GM21825 (cell line): ENCODE data around the gene INPP5E.

Experiments used
- ATAC-seq: cut with Tn5 transposase; IDR thresholded peaks from one replicate; pipeline ENCODE4 v1.9.1; 2021; ENCODE audit warnings: mild to moderate bottlenecking, moderate library complexity; ENCODE audit not compliant: unreplicated experiment

INPP5E gene

DNA sequence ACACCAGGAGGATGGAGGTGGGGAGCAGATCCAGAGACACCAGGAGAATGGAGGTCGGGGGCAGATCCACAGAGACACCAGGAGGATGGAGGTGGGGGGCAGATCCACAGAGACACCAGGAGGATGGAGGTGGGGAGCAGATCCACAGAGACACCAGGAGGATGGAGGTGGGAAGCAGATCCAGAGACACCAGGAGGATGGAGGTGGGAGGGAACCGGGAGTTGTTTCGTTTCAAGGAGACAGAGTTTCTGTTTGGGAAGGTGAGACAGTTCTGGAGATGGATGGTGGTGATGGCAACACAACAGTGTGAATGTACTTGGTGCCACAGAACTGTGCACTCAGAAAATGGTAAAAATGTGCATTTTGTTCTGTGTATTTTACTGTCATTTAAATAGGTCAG lies 9.0 kb upstream of the INPP5E start:
- ATAC-seq: no peak

DNA sequence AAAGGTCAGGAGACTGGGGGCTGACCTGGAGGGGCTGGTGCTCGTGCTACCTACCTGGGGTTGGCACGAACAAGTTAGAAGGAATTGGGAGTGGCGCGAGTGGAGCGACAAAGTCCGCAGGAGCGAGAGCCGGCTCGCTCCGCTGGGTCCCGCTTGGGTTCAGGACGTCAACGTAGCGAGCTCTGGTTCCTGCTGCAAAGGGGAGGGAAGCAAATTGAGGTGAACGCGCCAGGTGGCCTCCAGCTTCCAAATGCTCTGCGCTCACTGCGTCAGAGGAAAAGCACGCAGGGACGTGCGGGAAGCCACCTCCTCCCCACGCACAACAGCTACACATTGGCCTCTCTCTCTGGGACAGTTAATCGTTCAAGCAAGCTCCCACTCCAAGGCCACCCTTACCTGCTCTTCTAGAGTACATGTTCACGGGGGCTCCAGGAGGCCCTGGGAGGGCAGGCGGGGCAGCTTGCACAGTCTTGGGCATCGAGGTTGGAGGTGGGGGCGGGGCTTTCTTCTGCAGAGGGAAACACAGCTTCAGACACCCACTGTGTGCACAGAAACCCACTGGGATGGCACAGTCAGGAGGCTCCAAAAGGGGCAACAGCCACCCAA lies 7.6 kb upstream of the INPP5E start:
- no peak for ATAC-seq

DNA sequence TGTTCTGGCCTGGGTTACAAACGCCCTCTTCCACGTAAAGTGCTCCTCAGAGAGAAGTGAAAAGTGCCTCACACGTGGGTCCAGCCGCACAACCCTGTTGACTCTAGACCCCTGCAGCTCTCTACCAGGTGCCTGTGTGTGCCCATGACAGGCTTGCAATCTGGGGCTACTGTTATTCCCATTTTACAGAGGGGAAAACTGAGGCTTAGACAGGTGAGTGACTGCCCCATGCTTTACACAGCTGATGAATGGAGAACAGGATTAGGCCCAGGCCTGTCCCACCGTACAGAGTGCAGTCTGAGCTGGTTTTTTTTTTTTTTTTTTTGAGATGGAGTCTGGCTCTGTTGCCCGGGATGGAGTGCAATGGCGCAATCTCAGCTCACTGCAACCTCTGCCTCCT lies 6.2 kb upstream of the INPP5E start:
- no peak for ATAC-seq

DNA sequence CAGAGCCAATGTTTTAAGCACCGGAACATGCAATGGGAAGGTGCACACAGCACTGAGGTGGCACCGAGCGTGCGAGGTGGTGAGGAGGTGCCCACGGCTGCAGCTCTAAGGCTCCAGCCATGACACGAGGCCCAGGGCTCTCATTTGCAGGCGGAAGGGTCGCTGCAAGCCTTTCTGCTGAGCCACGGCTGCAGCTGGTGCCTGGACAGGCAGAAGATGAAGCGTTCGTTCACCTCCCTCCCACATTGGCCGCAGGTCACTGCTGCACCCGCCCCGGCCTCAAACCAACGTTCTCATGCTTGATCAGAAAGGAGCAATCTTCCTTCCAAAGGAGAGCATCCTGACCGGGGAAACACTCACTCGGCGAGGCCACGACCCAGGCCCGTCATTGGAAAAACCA lies 4.5 kb upstream of the INPP5E start:
- no peak for ATAC-seq

DNA sequence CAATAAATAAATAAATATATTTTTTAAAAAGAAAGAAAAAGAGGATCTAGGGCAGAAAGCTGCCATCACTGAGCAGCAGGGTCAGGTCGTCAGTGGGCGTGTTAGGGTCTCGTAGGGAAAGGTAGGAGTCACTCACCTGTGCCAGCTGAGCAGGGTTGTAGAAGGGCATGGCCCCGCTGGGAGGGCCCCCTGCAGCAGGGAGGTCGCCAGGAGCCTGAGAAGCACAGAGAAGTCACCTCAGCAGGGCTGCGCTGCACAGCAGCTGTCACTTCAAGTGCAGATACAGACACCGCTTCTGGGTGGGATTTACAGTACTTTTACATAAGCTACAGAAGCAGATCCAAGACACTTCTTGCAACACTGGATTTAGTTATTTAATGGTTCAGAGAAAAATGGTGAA lies 4.0 kb upstream of the INPP5E start:
- ATAC-seq: no peak

DNA sequence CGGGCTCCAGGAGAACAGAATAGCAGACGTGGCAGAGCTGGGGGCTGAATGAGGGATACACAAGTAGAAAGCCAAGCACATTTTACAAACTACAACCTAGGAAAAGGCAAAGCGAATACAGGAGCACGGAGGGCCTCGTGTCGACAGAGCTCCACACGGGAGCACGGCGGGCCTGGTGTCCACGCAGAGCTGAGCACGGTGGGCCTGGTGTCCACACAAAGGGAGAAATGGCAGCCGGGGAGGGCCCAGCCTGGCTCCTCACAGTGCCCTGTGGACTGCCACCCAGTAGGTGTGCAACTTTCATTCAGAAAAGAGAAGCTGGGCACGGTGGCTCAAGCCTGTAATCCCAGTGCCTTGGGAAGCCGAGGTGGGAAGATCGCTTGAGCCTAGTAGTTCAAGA lies 3.4 kb upstream of the INPP5E start:
- ATAC-seq: no peak

DNA sequence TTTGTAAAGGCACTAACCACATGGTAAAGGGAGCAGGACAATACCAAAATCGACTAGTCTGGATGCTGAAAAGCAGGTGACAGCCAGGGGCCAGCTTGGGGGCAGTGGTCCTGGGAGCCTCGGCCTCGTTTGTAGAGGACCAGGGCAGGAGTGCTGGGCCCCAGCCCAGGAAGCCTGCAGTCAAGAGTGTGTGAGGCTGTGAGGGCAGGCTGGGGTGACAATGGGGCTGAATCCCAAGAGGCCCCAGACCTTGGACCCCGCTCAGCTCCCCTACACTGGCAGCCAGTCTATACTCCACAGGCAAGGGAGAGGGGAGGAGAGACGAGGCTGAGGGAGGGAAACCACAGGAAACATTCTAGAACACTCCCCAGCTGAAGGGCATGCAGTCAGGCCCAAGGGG lies 2.6 kb upstream of the INPP5E start:
- no peak for ATAC-seq

DNA sequence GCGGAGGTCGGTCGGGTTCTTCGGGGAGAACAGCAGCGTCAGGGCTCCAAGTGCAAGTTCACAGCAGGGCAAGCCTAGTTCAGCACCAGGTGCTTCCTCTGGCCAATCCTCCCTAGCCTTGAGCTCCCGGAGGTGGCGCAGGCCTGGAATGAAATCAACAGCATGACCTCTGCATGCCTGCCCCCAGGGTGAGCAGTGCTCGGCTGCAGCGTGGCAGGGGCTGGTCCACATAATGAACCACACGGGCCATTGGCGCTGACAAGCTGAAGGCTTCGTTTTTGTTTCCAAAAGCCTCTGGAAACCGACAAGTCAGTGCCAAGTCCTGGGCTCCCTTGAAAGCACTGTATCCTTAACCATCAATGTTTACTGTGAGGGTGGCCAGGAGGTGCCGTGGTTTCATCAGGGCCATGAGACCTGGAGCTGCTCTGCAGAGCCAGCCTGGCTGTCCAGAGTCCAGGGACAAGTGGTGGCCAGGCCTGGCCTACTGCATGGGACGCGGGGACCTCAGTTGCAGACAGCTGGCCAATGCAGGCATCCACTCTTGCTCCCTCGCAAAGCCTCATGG lies 2.1 kb upstream of the INPP5E start:
- ATAC-seq: no peak

DNA sequence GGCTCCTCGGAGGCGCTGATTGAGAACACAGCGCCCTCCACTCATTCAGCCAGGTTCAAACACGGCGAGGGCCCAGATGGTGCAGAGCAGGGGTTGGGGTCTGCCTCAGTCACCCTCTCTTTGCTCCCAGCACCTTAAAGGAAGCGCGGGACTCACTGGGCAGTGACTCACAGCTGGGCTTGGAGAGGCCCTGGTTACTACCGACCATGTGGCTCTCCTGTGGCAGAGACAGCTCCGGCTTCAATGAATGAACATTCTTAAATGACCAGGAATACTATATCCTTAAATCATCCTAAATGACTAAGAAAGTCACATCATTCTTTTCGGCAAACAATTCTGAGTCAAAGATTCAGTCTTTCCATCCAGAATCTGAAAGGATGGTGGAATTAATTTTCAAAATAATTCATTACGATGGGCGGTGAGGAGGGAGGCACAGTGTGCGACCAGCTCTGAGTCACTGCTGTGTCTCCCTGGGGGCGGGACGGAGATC lies 1.6 kb upstream of the INPP5E start:
- ATAC-seq: no peak

DNA sequence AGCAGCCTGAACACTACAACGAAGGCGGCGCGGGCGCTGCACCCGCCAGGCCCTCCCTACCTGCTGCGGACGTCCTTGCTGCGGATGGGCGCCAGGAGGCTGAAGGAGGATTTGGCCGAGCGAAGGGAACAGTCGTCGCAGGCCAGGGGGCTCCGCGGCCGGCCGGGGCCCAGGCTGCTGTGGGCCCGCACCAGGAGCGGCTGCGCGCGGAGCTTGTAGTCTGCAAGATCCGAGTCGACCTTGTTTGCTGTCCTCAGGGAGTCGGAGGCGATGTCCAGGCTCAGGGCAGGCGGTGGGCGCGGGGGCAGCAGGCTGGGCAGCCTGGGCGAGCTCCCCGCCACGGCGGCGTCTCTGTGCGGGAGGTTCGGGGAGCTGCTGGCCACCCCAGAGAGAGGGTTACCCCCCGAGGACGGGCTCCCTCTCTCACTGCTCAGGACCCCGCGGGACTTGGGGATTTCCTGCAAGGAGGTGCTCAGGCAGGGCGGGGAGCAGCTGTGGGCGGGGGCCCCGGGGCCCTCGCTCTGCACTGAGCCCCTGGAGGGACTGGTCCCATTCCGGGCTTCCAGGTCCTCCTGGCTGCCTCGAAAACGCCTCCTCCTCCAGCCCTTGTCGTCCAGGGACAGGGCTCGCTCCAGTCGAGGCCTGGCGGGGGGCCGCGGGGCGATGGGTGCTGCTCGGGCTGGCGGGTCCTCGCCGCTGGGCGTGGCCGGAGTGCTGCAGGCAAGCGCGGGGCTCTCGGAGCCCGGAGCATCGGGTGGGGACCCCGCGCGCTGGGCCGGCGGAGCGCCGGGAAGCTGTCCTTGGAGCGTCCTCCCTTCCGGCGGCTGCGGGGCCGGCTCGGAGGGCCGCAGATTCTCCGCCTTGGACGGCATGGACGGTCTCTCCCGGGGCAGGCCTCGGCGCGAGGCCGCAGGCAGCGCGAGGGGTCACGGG lies 831 bp downstream of the INPP5E start:
- ATAC-seq: peak; percentile 34

DNA sequence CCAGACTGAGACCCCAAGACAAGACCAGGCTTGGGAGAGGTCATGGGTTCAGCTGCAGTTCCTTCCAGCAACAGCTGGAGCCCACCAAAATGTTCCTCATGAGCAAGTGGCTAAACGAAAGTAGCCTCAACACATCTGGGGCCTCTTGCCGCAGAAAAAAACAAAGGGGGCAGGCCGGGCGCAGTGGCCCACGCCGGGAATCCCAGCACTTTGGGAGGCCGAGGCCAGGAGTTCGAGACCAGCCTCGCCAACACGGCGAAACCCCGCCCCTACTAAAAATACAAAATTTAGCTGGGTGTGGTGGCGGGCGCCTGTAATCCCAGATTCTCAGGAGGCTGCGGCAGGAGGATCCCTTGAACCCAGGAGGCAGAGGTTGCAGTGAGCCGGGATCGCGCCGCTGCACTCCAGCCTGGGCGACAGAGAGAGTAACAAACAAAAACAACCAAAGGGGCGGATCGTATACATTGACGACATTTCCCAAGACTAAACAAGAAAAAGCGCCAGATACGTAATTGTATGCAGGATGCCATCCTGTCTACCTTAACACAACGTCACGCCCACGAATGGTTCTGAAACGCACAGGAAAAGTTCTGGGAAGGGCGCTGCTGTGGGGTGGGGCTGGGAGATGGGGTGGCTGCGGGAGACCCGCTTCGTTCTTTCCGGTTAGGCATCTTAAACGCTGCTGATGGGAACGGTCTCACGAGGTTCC lies 1.7 kb downstream of the INPP5E start:
- no peak for ATAC-seq

DNA sequence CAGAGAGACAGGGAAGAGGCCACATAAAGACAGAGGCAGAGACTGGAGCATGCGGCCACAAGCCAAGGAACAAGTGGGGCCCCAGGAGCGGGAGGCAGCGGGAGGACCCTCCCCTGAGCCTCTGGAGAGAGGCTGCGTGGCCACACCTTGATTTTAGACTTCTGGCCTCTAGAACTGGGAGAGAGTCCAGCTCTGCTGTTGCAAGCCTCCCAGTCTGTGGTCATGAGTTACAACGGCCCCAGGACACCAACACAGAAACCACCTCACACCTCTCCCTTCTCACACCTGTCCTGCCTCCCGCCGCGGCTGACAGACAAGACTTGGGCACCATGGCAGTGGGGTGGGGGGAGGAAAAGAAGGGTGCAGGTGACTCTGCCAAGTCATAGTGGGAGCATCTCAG lies 2.2 kb downstream of the INPP5E start:
- ATAC-seq: no peak

DNA sequence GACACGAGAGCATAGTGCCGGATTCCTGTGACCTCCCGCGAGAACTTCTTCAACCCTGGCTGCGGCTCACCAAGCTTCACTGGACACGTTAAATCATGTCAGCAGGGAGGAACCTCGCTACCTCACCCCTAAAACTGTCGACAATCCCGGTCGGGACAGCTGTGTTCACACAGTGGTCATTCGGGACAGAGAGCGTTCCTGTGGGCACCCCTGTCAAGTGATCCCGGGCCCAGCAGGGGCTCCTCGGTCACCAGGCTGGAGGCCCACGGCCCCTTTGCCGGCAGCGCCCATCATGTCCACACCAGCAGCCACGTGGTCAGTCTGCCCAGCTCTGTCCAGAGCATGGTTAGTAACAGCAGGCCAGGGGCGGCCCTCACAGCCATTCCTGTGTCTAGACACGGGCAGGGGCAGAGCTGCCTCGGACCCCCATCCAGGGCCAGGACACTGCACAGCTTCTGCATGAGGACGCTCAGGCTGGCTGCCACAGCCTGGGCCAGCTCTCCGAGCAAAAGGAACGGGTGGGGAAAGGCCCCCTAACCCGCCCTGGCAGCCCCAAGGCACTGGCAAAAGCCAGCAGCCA lies 3.5 kb downstream of the INPP5E start:
- ATAC-seq: no peak

DNA sequence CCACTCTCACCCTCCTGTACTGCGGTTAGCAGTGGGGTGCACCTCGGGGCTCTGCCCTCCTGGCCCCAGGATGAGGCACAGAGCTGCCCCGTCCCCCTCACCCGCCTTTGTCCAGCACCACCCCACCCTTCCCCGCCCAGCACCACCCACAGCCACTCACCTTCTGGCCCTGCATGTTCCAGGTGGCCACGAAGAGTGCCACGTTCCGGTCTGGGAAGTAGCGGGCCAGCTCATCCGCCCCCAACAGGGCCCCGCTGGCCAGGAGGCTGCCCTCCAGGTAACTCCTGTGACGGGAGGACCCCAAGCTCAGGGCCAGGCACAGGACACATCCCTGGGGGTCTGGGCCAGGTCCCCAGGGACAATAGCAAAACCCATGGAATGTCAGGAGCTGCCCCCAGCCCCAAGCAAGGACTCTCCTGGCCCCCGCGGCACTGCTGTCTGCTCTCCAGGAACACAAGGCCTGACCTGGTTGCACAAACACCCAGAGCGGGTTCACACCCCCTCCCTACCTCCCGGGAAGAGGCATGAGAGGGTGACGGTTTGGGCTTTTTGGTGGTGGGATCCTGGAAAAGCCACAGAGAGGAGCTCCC lies 5.0 kb downstream of the INPP5E start:
- ATAC-seq: no peak

DNA sequence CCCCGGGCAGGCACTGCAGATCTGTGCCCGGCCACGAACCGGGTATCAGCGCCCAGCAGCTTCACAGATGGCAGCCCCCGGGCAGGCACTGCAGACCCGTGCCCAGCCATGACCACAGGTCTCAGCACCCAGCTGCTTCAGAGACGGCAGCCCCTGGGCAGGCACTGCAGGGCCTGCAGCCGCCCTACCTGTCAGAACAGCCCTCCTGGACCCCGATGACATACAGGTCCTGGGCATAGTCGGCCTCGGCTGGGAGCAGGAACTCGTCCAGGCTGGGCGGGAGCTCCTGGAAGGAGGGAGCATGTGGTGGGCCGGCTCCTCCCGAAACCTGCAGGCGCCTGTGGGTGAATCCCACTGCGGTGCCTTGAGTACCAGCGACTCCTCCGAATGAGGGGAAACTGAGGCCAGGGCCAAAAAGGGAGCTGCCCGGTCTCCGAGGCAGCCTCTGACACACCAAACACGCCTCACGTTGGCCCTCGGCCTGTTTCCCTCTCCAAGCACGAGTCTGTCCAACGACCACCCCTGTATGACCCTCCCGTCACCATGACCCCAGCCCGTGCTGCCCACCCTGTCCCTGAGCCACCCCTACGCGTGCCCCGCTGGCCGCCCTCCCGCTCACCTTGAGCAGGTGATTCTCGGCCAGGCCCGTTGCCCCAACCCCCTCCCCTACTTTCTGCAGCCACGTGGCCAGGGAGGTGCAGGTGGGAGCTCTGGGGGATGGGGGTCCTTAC lies 5.6 kb downstream of the INPP5E start:
- ATAC-seq: no peak

DNA sequence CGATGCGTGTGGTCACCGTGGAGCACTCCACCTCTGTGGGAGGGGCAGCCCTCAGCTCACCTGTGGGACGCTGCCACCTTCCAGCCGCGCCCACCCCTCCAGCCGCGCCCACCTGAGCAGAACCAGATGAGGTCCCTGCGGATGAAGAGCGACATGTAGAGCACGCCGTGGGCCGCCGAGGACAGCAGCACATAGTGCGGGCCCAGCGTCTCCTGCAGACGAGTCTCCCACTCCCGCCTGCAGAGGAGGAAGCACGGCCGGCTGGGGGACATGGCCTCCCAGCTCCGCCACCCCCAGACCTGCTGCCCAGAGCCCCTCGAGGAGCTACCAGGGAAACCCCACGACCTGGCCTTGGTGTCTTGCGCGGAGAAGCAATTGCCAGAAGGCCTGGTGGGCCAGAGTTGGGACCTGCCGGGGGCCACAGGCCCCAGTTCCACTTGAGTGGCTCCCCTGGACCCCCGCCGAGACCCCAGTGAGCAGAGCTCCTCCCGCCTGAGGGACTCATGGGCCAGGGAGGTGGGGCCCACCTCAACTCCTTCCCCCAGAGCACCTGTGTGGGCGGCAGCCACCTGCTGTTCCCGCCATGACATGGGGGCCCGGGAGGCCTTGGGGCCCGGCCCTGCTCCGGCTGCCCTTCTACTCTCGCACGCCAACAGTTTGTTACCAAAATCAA lies 6.5 kb downstream of the INPP5E start:
- no peak for ATAC-seq

DNA sequence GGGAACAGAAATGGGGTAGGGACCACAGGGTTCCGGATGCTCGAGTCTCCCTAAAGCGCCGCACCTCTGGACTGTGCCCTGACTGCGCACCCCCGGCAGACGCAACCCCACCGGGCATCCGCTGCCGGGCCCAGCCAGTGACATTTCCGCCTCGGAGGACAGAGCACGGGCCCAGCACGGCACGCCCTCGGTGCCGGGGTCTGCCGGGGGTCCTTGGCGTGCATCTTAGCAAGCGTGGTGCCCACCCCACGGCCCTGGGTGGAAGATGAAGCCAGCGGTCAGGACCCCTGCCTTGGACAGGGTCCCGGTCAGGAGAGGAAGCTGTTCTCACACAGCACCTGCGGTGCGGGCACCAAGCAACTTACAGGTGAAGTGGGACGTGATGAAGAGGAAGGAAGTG lies 7.1 kb downstream of the INPP5E start:
- no peak for ATAC-seq

DNA sequence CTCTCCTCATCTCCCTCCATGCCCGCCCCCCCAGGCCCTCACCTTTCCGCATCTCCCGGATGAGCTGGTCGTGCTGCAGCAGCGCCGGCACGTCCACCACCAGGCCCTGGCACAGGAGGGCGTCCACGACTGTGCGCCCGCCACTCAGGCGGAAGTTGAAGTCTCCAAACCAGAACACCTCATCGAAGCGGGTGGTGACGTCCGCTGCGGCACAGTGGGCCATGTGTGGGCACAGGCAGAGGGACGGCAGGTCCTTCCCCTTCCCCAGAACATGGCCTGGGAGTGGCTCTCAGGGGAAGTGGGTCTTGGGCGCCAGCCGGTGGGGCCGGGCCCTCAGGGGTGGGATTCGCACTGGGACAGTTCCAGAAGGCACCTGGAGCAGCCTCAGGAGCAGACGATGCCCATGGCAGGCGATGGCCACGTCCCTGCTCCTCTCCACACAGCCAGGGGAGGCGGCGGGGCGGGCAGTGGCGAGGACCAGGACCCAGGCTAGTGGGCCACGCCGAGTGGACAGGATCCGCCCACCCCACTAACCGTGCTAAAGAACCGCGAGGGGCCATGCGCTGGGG lies 7.8 kb downstream of the INPP5E start:
- ATAC-seq: no peak

DNA sequence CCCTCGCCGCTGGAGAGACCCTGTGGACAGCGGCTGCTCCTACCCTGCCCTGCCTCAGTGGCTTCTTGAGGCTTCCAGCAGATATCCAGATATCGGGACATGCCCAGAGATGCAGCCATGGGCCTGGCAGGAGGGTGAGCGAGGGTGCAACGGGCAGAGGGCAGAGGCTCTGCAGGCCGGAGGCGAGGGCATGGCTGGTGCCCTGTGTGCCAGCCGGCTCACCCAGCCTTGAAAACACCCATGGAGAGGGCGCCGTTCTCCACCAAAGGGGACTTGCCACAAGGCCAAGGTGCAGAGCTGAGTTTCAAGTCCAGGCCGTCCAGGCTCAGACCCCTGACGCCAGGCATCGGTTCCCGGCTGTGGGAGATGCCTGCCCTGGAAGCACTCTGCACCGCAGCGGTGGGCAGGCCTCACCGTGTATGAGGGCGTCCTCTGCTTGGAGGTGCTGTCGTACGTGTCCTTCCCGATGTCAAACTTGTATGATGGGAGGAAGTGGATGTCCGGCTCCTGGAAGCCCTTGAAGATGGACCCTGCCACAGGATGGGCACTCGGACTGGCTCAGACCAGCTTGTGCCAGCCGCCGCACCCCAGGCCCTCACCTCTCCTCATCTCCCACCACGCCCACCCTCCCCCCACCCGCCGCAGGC lies 8.9 kb downstream of the INPP5E start:
- ATAC-seq: no peak
